Measurements from ENCODE around the gene FAM168B.
"Not testable (repeated sequence)": the region's sequence is repeated elsewhere in the genome, so short reads cannot be mapped to it uniquely, and the experiment has no call there.

FAM168B gene

DNA sequence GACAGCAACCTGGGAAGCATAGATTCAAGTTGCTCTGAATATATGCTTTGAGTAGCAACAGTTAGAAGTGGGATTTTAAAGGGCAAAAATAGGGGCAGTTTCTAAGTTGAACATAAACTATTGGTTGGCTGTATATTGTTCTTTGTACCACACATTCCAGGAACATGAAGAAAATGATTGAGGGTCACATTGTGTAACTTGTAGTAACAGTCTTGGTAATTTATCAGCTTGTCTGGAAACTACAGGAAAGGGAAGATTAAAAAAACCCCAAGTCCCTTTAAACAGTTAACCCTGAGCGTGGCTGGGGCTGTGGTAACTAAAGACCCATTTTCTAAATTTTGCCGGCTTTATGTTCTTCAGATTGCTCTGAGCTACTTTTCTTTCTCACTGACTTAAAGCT, 19.3 kb upstream of the FAM168B start:
- Mint-ChIP-seq H3K27ac (peak overlapping the region; percentile 11), H3K36me3 (peaks cover 31% of the 10 kb centered on the region), H3K4me3 (peak overlapping the region; percentile 45), H3K27me3 (no peaks in the 10 kb centered on the region), H3K4me1 (peaks cover 82% of the 10 kb centered on the region), H3K9me3 (no peaks in the 10 kb centered on the region)

DNA sequence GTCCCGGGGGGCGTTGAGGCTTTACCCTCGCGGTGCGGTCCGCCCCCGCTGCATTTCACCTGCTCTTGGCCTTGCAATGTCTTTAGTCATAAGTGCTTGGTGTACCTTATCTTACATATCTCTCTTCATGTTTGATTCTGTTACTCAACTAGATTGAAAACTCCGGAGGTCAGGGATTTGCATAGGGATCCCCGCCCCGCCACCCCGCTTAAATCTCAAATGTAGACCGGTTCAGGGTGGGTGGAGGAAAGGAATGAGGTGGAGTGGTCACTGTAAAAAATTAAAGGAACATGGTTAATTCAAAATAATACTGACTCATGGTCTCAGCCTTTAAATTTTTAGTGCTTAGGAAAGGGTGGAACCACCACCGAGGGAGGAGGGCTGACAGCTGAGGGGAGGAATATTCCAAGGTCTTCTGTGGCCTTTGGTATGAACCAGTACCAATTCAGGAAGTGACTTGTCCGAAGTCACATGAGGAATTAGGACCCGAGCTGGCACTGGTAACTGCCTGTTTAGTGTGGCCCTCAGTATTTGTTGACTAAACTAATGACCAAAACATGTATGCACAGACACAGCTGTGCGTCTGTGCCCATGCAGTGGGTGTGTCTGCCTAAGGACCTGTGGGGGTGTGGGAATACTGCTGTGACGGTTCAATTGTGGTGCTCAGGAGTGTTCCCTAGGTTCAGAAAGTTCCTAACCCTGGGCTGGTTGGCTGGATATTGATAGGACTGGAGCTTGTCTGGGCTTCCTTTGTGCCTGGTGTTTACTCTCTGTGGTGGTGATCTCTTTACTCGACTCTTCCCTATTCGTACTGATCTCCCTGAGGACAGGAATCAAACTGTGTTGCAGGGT, 12.9 kb upstream of the FAM168B start:
- Mint-ChIP-seq H3K9me3 (no peaks in the 10 kb centered on the region), H3K27ac (peak overlapping the region; percentile 99), H3K4me3 (peak overlapping the region; percentile 95), H3K27me3 (no peaks in the 10 kb centered on the region), H3K4me1 (peaks cover 64% of the 10 kb centered on the region), H3K36me3 (peaks cover 10% of the 10 kb centered on the region)

DNA sequence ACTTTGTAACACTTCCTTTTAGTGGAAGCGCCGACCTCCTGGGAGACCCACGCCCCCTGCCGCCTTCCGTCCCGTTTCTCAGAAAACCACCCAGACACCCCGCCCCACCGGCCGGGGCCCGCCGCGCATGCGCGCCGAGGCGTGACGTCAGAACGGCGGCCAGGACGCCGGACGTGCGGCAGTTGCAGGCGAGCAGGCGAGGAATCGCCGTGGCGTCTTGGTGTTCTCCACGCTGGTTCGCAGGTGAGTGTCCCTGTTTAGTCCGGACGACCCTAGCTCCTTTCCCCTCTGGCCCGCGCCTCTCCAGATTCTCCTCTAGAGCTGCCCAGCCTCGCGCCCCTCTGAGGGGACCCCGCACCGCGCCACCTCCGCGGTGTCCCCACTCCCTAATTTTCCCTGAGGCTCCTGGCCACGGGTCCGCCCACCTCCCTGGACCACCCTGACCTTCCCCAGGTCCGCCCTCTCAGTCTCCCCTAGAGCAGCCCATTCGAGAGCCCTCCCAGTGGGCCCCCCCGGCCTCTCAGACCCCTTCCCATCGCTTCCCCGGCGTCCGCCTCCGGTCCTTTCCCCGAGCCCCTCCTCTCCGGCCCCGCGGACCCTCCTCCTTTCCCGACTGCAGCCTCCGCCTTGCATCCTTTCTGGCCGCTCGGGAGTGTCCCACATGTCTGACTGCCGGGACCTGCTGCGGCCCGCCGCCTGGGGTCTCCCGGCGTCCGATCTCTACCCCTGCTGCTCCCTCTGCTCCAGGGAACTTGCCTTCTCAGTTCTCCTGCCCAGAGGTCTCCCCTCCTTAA, 12.1 kb upstream of the FAM168B start, which contains the start of gene PLEKHB2:
PLEKHB2 (plus strand) TSS at position 181 of the 794 bp plus-strand sequence. CDS start 15,606 bp downstream, outside the sequence.
- Mint-ChIP-seq H3K27ac (peak within 1 kb of the TSS; percentile 99), H3K4me3 (peak within 1 kb of the TSS; percentile 95), H3K4me1 (peaks cover 56% of the 10 kb centered on the region), H3K36me3 (peaks cover 8% of the 10 kb centered on the region), H3K27me3 (no peaks in the 10 kb centered on the region), H3K9me3 (no peaks in the 10 kb centered on the region)

DNA sequence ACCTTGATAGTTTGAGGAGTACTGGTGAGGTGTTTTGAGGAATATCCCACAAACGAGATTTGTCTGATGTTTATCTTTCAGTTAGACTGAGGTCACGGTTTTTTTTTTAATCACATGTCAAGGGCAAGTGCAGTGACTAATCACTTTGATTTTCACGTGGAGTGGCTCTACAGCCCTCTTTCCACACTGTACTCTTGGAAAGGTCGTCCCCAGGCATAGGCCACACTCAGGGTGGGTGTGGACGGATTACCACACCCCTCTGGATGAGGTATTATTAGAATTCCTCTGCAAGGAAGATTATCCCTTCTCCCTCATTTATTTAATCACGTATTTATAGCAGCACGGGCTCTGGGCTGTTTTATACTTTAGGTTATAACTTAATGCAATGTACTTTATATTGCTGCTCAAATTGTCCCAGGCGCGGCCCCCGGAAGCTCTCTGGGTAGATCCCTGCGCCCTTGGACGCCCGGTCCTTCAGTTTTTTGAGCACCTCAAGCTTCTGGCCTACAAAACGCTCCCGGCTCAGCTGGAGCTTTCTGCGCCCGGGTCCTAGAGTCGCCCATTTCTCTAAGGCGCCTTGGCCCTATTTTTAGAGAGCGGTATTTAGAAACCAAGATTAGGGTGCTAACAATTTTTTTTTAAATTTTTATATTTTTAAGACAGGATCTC, 11.4 kb upstream of the FAM168B start:
- no peaks in the 10 kb centered on the region for H3K9me3 Mint-ChIP-seq
- H3K4me1 Mint-ChIP-seq, result peaks cover 52% of the 10 kb centered on the region
- H3K27ac Mint-ChIP-seq, result peak overlapping the region; percentile 99
- H3K27me3 Mint-ChIP-seq, result no peaks in the 10 kb centered on the region
- H3K36me3 Mint-ChIP-seq, result peaks cover 6% of the 10 kb centered on the region
- peak overlapping the region; percentile 95 for H3K4me3 Mint-ChIP-seq

DNA sequence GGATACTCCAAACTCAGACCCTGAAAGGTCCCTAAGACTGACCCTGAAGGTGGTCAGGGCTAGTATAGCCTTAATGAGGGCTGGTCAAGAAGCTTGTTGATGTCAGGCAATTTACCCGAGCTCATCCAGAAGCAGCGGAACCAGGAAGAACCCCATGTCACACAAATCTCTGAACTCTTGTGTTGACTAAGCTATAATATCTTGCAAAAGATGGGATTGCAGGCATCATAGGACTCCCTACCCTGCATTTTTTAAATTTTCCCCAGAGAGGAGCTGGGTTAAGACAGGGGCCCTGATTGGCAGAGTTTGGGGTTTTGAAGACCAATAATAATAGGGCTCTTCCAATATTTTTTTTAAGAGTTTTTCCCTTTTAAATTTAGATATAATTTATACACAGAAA, 9.9 kb upstream of the FAM168B start:
- peak overlapping the region; percentile 91 for H3K27ac Mint-ChIP-seq
- peaks cover 41% of the 10 kb centered on the region for H3K4me1 Mint-ChIP-seq
- peaks cover 2% of the 10 kb centered on the region for H3K36me3 Mint-ChIP-seq
- H3K4me3 Mint-ChIP-seq, result peak overlapping the region; percentile 3
- no peaks in the 10 kb centered on the region for H3K9me3 Mint-ChIP-seq
- no peaks in the 10 kb centered on the region for H3K27me3 Mint-ChIP-seq

DNA sequence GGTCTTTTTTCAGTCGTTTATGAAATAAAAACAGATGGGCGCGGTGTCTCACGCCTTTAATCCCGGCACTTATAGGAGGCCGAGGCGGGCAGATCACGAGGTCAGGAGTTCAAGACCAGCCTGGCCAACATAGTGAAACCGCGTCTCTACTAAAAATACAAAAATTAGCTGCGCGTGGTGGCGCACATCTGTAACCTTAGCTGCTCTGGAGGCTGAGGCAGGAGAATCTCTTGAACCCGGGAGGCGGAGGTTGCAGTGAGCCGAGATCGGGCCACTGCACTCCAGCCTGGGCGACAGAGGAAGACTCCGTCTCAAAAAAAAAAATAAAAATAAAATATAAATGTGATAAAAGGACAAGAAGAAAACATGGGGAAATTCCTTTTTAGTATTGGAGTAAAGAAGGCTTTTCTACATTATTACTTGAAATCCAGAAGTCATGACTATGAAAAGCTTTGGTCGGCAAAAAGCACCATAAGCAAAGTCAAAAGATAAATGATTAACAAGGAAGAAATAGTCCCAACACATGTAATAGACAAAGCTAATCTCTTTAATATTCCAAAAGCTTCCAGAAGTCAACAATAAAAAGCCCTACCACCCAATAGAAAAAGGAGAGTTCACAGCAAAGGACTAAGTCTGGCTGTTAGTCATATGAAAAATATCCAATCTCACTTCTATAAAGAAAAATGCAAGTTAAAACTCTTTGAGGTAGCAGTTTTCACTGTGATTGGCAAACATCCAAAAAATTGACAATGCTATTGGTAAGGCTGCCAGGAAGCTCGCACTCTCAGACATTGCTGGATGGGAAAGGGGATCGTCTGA, 1.4 kb upstream of the FAM168B start:
- Mint-ChIP-seq H3K4me1 (peaks cover 21% of the 10 kb centered on the region), H3K9me3 (no peaks in the 10 kb centered on the region), H3K27ac (peak overlapping the region; percentile 90), H3K36me3 (no peaks in the 10 kb centered on the region), H3K27me3 (no peaks in the 10 kb centered on the region), H3K4me3 (peak overlapping the region; percentile 91)

DNA sequence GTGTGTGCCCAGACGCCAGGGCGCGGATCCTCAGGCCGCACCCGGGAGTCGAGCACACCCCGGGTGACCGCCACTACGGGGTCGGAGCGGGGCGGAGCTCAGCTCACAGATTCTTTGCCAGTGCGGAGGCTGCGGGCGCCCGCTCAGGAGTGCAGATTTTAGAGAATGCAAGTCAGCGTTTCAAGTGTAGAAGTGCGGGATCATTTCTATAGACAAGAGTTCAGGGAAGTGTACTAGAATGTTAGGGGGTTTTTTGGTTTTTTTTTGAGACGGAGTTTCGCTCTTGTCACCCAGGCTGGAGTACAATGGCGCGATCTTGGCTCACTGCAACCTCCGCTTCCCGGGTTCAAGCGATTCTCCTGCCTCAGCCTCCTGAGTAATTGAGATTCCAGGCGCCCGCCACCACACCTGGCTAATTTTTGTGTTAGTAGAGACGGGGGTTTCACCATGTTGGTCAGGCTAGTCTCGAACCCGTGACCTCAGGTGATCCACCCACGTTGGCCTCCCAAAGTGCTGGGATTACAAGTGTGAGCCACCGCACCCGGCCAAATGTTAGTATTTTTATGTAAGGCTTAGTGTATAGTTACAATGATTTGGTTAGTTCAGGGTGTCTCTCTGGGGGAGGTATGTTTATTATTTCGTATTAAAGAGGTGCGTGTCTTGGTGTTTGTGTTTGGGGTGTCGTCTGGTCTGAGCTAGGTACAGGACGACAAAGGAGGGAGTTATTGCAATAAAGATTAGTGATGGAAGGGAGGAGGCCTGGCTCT, 619 bp upstream of the FAM168B start:
- Mint-ChIP-seq H3K36me3 (no peaks in the 10 kb centered on the region), H3K9me3 (no peaks in the 10 kb centered on the region), H3K4me1 (peaks cover 26% of the 10 kb centered on the region), H3K4me3 (peak overlapping the region; percentile 91), H3K27me3 (no peaks in the 10 kb centered on the region), H3K27ac (peak overlapping the region; percentile 90)

DNA sequence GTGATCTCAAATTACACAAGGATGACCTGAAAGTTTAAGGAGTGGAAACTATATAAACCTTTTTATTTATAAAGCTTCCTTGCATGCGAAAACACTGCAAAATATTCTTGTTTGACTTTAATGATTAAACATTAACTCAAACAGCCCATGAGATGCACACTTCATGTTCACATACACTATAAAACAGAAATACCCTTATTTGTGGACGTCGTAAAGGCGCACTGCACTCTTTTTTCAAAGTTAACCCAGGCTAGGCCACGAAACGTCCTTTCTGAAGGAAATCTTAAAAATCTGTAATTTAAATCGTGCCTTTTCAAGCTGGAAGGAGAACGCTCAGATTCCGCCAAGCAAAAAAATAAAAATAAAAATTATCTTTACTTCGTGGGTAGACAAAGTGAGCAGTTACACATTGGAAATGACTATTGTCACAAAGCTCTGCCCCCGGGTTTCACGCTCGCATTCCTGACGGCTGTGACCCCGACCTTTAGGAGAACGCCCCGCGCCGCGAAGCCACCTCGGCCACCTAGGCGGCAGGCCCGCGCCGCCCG, 728 bp downstream of the FAM168B start:
- Mint-ChIP-seq H3K9me3 (no peaks in the 10 kb centered on the region), H3K27ac (peak overlapping the region; percentile 83), H3K4me1 (peaks cover 35% of the 10 kb centered on the region), H3K4me3 (peak overlapping the region; percentile 89), H3K27me3 (no peaks in the 10 kb centered on the region), H3K36me3 (peaks cover 2% of the 10 kb centered on the region)

DNA sequence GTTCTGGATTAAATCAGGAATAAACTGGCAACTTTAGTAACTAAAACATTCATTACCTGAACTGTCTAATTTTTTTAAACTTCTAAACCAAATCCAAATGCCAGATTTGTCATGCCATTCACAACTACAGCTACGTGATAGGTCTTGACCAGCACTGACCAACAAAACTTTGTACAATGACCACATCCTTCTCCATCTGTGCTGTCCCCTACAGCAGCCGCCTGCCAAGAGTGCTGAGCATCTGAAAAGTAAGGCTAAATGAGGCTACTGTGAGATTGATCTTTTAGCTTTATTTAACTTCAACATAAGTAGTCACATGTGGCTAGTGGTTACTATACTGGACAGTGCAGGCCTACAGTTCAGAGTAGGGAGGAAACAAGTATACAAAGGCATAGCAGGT, 7.6 kb downstream of the FAM168B start:
- Mint-ChIP-seq H3K36me3 (peaks cover 10% of the 10 kb centered on the region), H3K4me3 (no peak overlapping the region), H3K9me3 (no peaks in the 10 kb centered on the region), H3K27ac (peak overlapping the region; percentile 47), H3K4me1 (peaks cover 57% of the 10 kb centered on the region), H3K27me3 (no peaks in the 10 kb centered on the region)

DNA sequence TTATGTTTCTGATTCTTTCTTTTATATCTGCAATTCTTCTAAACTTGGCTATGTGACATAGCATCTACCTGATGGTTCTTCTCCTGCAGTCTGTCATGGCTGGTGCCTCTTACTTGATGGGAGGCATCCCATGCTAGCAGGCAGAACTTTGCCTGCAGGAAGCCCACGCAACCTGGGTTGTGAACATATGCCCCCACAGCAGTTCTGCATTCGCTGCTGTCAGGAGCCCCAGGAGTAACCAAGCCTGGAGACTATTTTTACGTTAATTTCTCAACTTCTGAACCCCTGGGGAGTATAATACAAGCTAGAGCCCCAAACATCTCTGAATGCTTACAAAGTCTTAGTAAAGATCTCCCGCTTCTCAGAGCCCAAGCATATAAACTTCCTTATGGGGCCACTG, 12.1 kb downstream of the FAM168B start:
- no peak overlapping the region for H3K4me3 Mint-ChIP-seq
- H3K27me3 Mint-ChIP-seq, result no peaks in the 10 kb centered on the region
- H3K27ac Mint-ChIP-seq, result no peak overlapping the region
- H3K9me3 Mint-ChIP-seq, result no peaks in the 10 kb centered on the region
- peaks cover 13% of the 10 kb centered on the region for H3K36me3 Mint-ChIP-seq
- peaks cover 57% of the 10 kb centered on the region for H3K4me1 Mint-ChIP-seq

DNA sequence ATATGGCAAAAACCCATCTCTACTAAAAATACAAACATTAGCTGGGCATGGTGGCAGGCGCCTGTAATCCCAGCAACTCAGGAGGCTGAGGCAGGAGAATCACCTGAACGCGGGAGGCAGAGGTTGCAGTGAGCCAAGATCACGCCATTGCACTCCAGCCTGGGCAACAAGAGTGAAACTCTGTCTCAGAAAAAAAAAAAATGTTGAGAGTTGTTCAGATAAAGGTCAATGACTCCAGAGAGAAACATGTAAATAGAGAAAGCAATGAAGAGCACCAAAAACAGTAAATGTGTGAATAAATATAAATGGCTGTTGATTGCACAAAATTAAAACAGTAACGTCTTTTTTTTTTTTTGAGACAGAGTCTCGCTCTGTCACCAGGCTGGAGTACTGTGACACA, 13.3 kb downstream of the FAM168B start:
- not testable (repeated sequence) for H3K9me3 Mint-ChIP-seq, H3K27me3 Mint-ChIP-seq, H3K4me3 Mint-ChIP-seq, H3K27ac Mint-ChIP-seq
- peaks cover 55% of the 10 kb centered on the region for H3K4me1 Mint-ChIP-seq
- H3K36me3 Mint-ChIP-seq, result peaks cover 13% of the 10 kb centered on the region

DNA sequence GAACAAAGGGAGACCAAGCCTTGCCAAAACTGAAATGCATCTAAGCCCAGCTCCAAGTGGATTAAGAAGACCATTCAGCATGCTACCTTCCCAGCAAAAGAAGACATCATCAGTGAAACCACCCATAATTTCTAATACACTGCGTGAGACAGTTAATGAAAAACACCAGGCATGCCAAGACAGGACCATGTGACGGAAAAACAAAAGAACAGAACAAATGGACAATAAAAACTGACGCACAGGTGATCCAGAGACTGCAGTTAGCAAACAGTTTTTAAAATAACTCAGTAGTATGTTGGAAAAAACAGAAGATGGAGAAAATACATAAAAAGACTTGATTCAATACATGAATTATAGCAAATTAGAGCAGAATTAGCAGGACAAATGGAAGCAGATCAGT, 15.3 kb downstream of the FAM168B start:
- Mint-ChIP-seq H3K36me3 (peaks cover 13% of the 10 kb centered on the region), H3K27ac (peak overlapping the region; percentile 11), H3K4me3 (no peak overlapping the region), H3K27me3 (no peaks in the 10 kb centered on the region), H3K9me3 (no peaks in the 10 kb centered on the region), H3K4me1 (peaks cover 63% of the 10 kb centered on the region)

DNA sequence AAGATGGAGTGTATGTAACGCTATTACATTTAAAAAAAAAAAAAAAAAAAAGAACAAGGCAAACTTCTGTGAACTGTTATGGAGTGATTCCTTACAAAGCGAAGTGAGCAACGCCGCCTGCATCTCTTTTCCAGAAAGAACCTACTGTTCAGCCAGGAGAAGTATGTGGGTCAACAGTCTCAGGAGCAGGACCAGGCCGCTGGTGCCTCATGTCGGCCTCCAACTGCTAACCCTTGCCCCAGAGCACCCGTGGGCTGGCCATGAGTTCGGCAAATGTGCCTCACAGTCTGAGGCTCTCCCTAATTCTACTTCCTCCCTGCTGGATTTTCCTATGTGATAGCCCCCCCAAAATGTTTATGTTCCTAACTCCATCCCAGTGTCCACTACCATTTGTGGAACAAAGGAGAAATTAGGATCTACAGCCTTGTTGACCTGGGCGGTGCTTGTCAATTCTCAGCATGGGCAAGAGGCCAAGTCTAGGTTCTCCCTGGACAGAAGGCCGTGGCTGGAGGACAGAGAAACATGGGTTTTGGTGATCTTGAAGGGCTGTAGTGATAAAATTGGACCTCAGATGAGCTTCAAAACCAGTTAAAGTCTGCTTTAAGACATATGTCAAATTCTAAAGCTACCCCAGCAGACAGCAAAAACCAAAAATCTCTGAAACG, 15.9 kb downstream of the FAM168B start:
- Mint-ChIP-seq H3K4me1 (peaks cover 63% of the 10 kb centered on the region), H3K36me3 (peaks cover 13% of the 10 kb centered on the region), H3K27ac (no peak overlapping the region), H3K27me3 (no peaks in the 10 kb centered on the region), H3K9me3 (no peaks in the 10 kb centered on the region), H3K4me3 (no peak overlapping the region)

DNA sequence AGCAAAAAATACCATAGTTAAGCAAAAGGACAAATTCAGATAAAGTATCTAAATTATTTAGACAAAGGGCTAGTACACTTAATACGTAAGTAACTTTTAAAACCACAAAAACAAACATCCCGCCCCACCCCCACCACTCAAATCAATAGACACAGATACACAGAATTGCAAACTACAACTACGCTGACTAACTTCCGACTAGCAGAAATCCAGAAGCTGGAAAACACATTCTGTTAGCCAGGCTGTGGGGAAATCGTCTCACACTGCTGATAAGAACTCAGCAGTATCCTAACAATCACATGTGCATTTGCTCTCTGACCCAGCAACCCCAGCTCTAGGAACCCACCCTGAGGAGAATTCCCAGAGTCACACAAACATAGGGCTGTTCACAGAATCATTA, 16.6 kb downstream of the FAM168B start:
- H3K27me3 Mint-ChIP-seq, result no peaks in the 10 kb centered on the region
- H3K36me3 Mint-ChIP-seq, result peaks cover 16% of the 10 kb centered on the region
- no peak overlapping the region for H3K4me3 Mint-ChIP-seq
- H3K4me1 Mint-ChIP-seq, result peaks cover 61% of the 10 kb centered on the region
- no peaks in the 10 kb centered on the region for H3K9me3 Mint-ChIP-seq
- no peak overlapping the region for H3K27ac Mint-ChIP-seq

Measured in activated naive CD4-positive, alpha-beta T cell treated with anti-CD3 and anti-CD28 coated beads, Interleukin-2, amount 50 U/mL, for 24 hours (primary cell).